Activated CD4-positive, CD25-positive, alpha-beta regulatory T cell treated with anti-CD3 and anti-CD28 coated beads, Interleukin-2, amount 50 U/mL, for 72 hours (primary cell): ENCODE data around the gene KRT81.
"Not testable (repeated sequence)": the region's sequence is repeated elsewhere in the genome, so short reads cannot be mapped to it uniquely, and the experiment has no call there.

Experiments used
- DNase-seq: peaks from one replicate; pipeline ENCODE4 v3.0.0; 2021

KRT81 gene

GRCh38 chr12:52294803-52295202 lies 3.5 kb upstream of the KRT81 start:
- no peak for DNase-seq

- DNase-seq, result no peak
Measured at GRCh38 chr12:52293926-52294325, 2.6 kb upstream of the KRT81 start.

DNA sequence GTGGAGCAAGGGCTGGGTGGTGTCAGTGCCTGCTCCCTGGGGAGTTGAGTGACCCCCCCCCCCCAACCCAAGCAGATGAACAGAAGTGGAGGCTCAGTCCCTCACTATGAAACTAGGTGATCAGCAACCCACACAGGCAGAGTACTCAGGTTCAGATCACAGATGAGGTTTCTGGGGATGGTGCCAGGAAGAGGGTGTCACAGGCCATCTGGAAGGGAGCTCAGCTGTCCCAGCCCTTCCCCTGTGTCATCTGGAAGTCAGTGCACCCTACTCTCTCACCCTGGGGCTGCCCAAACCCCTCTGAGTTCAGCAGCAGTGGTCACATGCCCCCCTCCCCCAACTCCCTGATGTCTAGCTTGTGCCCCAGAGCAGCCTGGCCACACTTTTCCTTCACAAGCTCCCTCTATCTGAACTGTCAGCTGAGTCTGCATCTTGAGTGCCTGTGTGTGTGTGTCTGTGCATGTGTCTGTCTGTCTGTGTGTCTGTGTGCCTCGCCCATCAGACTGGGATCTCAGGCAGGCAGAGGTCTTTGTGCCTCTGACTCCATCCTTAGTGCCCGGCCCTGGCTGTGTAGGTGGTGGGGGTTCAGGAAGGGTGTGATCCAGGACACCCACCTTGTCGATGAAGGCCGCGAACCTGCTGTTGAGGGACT lies 725 bp downstream of the KRT81 start:
- not testable (repeated sequence) for DNase-seq

DNA sequence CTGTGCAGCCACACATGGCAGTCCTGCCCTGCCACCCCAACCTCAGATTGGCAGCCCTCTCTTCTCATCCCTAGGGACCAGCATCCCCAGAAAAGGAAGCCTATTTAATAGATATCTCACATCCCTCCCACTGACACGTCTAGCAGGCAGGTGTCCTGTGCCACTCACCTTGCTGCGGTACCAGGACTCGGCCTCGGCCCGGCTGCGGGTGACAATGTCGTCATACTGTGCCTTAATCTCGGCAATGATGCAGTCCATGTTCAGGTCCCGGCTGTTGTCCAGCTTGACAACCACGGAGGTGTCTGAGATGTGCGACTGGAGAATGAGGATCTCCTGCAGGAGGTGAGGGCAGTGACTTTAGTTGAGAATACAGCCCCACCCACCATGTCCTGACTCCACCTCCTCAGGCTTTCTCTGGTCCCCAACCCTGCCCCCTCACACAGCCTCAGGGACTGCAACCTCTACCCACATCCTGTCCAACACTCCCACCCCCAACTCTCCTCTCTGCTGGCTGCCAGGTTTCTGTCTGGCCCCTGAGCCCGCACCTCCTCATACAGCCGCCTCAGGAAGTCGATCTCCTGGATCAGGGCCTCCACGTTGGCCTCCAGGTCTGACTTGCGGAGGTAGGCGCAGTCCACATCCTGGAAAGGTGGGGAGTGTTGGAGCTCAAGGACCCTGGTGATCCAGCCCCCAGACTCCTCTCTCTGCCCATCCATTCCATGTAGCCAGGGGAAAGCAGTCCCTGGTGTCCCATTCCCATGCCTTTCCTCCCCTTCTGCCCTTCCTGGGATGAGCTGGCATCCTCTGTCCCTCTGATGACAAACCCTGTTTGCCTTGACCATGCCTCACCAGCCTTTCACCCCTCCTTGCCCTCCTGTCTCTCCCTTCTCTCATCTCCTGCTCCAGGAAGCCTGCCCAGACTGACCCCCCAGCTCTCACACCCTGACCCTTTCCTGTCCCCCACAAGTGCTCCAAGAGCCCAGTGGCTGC lies 3.2 kb downstream of the KRT81 start:
- not testable (repeated sequence) for DNase-seq

DNA sequence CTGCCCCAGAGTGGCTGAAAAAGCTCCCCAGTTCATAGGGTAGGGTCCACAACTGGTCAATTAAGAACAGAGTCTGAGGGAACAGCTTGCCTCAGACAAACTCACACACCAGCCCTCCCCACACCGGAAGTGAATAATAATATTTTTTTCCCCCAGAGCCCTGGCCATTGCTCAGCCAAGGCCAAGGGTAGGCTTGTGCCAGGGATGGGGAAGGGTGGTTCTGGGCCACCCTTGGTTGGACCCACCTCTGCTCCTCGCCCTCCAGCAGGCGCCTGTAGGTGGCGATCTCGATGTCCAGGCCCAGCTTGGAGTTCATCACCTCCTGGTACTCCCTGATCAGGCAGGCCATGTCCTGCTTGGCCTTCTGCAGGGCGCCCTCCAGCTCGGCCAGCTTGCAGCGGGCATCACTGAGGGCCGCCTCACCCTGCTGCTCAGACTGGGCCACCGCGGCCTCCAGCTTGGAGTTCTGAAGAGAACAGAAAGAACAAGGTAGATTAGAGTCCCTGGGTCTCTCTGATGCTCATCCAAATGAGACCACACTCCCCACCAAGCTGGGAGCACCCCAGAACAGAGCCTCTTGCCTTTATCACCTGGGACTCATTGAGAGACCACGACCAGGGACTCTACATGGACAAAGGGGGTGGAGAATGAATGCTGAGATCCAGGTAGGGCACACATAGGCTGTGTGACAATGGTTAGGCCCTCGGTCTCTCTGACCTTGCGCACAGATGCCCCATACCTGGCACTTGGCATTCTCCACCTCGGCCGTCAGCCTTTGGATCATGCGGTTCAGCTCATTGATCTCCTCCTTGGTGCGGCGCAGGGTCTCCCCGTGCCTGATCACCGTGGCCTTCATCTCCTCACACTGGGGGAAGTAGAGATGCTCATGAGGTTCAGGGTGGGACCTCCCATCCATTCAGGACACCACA lies 4.2 kb downstream of the KRT81 start:
- DNase-seq, result not testable (repeated sequence)

DNA sequence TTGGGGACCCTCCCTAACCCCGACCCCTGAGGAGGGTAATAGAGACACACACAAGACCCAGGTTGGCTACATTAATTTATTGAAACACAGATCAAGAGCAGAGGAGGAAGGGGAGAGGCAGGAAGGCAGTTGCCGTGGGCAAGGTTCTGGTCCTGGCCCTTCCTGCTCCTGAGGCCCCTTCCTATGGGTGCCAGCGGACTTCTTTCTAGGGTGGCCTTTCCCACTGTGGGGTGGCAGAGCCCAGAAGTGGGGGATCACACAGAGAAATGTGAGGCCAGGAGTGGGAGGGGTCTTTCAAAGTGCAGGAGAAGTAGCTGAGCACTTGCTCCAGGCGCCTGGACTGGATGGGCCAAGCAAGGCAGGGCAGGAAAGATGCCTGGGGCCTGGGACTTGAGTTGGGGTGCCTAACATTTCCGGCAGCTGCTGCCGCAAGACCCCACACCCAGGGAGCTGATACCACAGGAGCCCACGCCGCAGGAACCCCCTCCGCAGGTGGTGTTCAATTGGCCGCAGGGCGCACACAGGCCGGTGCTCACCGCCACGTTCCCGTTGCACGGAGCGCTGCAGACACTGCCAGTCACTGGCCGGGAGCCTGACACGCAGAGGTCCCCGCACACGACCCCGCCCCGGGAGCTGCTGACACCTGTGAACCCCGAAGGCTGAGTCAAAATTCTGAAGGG lies 5.3 kb downstream of the KRT81 start:
- DNase-seq, result no peak

- no peak for DNase-seq
Measured at GRCh38 chr12:52285172-52285745, 6.1 kb downstream of the KRT81 start.

GRCh38 chr12:52284562-52285171 lies 6.7 kb downstream of the KRT81 start:
- no peak for DNase-seq

GRCh38 chr12:52280796-52281560 lies 10.4 kb downstream of the KRT81 start:
- peak; percentile 18 for DNase-seq

GRCh38 chr12:52280319-52280795 lies 11.0 kb downstream of the KRT81 start:
- peak; percentile 0 for DNase-seq

GRCh38 chr12:52279422-52280318 lies 11.7 kb downstream of the KRT81 start:
- DNase-seq, result peak; percentile 1

DNA sequence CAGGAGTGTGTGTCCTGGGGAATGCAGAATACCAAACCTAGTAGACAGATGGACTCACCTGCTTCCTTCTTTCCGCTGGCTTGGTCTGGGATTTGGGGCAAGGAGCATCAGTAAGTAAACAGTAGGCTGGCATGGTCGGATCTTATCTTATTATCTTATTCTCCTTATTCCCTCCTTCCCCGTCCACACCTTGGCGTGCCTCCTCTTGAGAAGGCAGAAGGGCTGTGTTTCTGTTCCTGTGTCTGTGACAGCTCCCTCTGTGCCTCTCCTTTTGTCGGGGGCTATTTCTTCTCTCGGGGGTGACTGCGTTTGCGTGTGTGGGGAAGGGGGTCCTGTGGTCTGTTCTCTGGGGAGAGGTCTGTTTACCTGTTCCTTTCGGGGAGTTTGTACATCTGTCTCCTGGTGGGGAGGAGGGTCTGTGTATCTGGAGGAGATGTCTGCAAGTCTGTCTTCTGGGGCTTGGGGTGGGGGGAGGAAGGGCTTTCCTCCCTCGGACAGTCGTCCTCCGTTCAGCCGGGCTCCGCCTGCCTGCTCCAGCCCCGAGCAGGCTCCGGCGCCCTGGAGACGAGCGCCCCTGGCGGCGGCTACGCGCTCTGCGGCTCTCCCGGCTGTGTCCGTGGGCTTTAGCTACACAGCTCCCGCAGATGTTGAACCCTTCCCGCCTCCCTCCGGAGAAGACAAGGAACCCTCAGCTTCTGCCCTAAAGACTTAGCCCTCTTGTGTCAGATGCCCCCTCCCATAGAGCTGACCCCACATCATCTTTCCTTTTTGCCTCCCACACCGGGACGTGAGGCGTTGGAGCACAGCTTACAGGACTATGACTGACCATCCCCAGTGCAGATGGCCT lies 12.5 kb downstream of the KRT81 start:
- DNase-seq, result peak; percentile 82

- peak; percentile 12 for DNase-seq
Measured at GRCh38 chr12:52277486-52278245, 13.7 kb downstream of the KRT81 start.

GRCh38 chr12:52275686-52276085 lies 15.6 kb downstream of the KRT81 start:
- DNase-seq, result peak; percentile 4

DNA sequence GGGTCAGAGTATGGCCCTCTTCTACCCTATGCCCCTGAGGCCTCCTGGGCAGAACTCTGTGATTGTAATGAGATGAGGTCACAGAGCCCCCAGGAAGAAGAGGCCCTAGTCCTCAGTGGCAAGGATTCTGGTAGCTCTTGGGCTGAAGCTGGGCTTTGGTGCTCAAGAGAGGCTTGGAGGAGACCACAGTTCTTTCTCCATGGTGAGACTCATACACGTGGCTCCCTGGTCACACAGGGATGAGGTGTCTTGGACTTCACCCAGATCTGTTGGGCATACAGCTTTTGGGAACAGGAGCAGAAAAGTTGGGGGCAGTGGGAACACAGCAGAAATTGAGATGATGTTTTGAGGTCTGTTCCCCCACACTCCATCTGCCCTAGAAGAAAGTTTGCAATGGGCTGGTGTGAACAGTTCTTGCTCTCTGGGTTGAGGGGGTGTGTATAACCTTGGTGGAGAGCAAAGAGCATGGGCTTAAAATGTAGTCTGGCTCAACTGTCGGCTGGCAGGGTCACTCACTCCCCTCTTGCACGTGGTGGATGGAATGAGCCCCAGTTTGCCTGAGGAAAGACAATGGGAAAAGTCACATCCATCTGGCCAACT lies 16.7 kb downstream of the KRT81 start, which contains the start of gene KRT86:
Gene KRT86 (plus strand): TSS at position 125 of the 600 bp plus-strand sequence. CDS start 27,272 bp downstream, outside the sequence.
- peak; percentile 9 for DNase-seq

- DNase-seq, result no peak
Measured at GRCh38 chr12:52271158-52271557, 20.2 kb downstream of the KRT81 start.

DNA sequence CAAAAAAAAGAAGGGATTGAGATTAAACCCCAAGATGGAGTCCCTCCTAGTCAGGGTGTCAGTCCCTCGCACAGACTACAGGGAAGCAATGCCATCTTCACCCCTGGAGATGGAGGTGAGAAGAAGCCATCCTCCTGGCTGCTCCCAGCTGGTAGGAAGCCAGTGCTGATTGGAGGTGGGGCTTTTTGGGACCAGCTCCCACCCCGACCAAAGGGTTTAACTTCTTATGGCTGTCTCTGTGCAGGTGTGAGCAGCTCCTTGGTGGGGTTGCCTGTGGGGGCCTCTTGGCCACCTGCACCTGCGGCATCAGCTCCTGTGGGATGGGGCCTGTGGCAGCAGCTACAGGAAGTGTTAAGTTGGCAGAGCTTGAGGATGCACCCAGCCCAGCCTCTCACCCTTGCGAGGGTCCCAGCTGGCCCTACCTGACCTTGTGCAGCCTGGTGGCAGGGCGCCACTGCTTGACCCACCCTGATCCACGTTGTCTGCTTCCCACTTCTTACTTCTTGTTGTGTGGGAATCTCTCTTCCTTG lies 20.7 kb downstream of the KRT81 start:
- peak; percentile 1 for DNase-seq
